SK-N-SH treated with all-trans-retinoic acid at 6 μM for 48 hours (cell line): ENCODE measurements around the gene CELF5.

Experiments used
- TCF4 ChIP-seq: fragments of 250-450 bp; sonication (Bioruptor Pico); IDR thresholded peaks from 2 replicates; pipeline ENCODE4 v1.8.0; 2021; ENCODE audit warnings: mild to moderate bottlenecking, moderate library complexity, borderline replicate concordance
- ZFP30 ChIP-seq: fragments of 450-650 bp; formaldehyde crosslinking; IDR thresholded peaks from 2 replicates; pipeline ENCODE4 v1.5.0; 2022; ENCODE audit warnings: mild to moderate bottlenecking, moderate library complexity
- ZNF565 ChIP-seq: fragments of 450-650 bp; formaldehyde crosslinking; conservative IDR thresholded peaks from 2 replicates; pipeline ENCODE4 v1.5.0; 2020; ENCODE audit warnings: low read depth, mild to moderate bottlenecking, moderate library complexity

DNA sequence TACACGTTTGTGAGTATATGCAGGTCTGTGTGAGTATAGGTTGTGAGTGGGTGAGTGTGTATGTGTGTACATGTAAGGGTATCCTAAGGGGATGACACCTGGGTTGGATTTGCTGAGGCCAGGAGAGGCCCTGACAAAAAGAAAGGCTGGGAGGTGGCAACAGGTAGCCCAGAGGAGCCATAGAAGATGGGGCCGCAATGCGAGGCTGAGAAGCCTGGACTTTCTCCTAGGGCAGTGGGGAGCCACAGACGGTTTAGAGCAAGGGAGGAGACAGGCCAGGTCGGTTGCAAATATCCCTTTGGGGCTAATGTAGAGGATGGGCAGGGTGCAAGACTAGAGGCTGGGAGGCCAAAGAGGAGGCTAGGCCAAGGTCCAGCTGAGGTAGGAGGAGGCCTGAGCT lies 54.3 kb downstream of the CELF5 start:
- TF ChIP-seq TCF4 (CRISPR knock-in tag) (no peak), ZNF565 (CRISPR knock-in tag) (no peak), ZFP30 (CRISPR knock-in tag) (no peak)
